GM23338 (cell line): ENCODE results near the gene PPAN.

Experiments used
- EZH2 ChIP-seq: fragments of 200-600 bp; sonication (generic); IDR thresholded peaks from one replicate; pipeline ENCODE4 v1.8.0; 2017; ENCODE audit warnings: antibody characterized with exemption, mild to moderate bottlenecking, low read depth; ENCODE audit not compliant: unreplicated experiment
- POLR2AphosphoS5 ChIP-seq: IDR thresholded peaks from 2 replicates; pipeline ENCODE4 v1.6.1; 2016; ENCODE audit warnings: antibody characterized with exemption, low read depth
- TF ChIP-seq, protein P1 (sequence below), 2 experiments: fragments of 200-600 bp in 1 of 2; sonication (generic) in 1 of 2; conservative IDR thresholded peaks; 2 replicates each; pipeline versions ENCODE4 v1.5.1 to v1.6.1; 2016 to 2017; ENCODE audit warnings: antibody characterized with exemption in 2 of 2, low read depth in 2 of 2, mild to moderate bottlenecking in 2 of 2, moderate library complexity in 1 of 2
- TF ChIP-seq, protein P2 (sequence below): IDR thresholded peaks from one replicate; pipeline ENCODE4 v1.6.1; 2018; ENCODE audit warnings: antibody characterized with exemption; ENCODE audit not compliant: unreplicated experiment

DNA sequence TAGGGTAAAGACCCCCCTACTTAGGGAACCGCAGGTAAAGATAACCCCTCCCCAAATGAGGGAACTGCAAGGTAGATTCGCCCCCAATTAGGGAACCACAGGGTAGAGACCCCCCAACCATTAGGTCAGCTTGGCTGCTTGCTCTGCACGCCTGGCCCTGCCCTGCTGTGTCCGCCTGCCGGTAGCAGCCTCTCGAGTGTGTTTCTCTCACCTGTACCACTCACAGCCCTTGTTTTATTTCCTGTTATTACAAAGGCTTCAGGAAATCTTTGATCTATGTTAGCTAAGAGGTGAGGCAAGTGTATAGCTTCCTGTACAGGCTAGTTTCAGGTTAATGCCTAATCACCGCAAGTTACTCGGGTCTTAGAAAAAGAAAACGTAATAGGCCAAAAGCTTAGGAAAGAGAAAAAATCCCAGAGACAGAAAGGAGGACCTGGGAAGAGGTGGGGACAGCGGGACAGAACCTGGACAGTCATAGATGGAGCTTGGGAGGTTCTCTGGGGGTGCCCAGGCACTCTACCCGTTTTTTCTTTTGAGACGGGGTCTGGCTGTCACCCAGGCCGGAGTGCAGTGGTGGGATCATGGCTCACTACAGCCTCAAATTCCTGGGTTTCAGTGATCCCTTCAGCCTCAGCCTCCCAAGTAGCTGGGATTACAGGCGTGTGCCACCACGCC, 36.7 kb downstream of the PPAN start:
- TF ChIP-seq, protein P1, sequence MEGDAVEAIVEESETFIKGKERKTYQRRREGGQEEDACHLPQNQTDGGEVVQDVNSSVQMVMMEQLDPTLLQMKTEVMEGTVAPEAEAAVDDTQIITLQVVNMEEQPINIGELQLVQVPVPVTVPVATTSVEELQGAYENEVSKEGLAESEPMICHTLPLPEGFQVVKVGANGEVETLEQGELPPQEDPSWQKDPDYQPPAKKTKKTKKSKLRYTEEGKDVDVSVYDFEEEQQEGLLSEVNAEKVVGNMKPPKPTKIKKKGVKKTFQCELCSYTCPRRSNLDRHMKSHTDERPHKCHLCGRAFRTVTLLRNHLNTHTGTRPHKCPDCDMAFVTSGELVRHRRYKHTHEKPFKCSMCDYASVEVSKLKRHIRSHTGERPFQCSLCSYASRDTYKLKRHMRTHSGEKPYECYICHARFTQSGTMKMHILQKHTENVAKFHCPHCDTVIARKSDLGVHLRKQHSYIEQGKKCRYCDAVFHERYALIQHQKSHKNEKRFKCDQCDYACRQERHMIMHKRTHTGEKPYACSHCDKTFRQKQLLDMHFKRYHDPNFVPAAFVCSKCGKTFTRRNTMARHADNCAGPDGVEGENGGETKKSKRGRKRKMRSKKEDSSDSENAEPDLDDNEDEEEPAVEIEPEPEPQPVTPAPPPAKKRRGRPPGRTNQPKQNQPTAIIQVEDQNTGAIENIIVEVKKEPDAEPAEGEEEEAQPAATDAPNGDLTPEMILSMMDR (conservative IDR thresholded peaks at IDR 0.05; ENCODE audit: low read depth in 2 of 2), result no peak
- TF ChIP-seq POLR2AphosphoS5, result no peak
- TF ChIP-seq, protein P2, sequence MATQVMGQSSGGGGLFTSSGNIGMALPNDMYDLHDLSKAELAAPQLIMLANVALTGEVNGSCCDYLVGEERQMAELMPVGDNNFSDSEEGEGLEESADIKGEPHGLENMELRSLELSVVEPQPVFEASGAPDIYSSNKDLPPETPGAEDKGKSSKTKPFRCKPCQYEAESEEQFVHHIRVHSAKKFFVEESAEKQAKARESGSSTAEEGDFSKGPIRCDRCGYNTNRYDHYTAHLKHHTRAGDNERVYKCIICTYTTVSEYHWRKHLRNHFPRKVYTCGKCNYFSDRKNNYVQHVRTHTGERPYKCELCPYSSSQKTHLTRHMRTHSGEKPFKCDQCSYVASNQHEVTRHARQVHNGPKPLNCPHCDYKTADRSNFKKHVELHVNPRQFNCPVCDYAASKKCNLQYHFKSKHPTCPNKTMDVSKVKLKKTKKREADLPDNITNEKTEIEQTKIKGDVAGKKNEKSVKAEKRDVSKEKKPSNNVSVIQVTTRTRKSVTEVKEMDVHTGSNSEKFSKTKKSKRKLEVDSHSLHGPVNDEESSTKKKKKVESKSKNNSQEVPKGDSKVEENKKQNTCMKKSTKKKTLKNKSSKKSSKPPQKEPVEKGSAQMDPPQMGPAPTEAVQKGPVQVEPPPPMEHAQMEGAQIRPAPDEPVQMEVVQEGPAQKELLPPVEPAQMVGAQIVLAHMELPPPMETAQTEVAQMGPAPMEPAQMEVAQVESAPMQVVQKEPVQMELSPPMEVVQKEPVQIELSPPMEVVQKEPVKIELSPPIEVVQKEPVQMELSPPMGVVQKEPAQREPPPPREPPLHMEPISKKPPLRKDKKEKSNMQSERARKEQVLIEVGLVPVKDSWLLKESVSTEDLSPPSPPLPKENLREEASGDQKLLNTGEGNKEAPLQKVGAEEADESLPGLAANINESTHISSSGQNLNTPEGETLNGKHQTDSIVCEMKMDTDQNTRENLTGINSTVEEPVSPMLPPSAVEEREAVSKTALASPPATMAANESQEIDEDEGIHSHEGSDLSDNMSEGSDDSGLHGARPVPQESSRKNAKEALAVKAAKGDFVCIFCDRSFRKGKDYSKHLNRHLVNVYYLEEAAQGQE, result no peak
- TF ChIP-seq EZH2, result no peak
